ENCODE data around the gene OLIG2. TPM values are rescaled to one million over a fixed set of nuclear protein-coding genes. Genes with fewer than 3 reads are reported as not detected.

OLIG2 gene
- total RNA-seq (2014; rRNA removed; shearing (Covaris generic)) = not detected in 2 replicates

- Histone ChIP-seq H3K9me3 (replicated peaks) (peaks cover 7% of the 10 kb centered on the region), H3K27ac (no peak within 1 kb of the TSS), H3K4me1 (replicated peaks) (no peaks in the 10 kb centered on the region), H3K36me3 (no peaks in the 10 kb centered on the region), H3K4me3 (no peak within 1 kb of the TSS), H3K27me3 (replicated peaks) (peaks cover 99% of the 10 kb centered on the region)
- no peak for DNase-seq (ENCODE audit: low read depth in 1 of 2, low spot score in 2 of 2)
Measured at GRCh38 chr21:33025489-33026442, at the start of gene OLIG2. Gene OLIG2, plus strand, starts transcription at chr21:33025935. Its CDS starts 928 bp downstream, at chr21:33026863.

DNA sequence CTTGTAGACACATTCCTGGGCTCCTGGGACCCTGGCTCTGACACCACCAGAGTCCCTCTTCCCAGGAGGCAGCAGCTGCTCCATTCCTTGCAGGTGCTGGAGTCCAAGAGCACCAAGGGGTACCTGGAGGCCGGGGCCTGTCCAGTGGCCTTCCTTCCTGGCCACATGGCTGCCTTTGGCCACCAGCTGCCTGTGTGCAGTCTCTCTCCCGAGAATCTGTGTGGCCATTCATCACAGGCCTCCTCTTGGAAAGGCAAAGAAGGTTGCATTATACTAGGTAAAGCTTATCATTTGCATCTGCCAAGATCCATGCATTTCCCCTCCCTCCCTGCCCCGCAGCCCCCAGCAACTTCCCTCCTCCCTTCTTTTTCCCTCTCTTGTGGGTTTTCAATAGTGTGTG lies 48.9 kb upstream of the OLIG2 start:
- DNase-seq (ENCODE audit: low read depth in 1 of 2, low spot score in 2 of 2) = no peak
- Histone ChIP-seq H3K4me3 (no peak overlapping the region), H3K27ac (no peak overlapping the region), H3K9me3 (replicated peaks) (no peaks in the 10 kb centered on the region), H3K27me3 (replicated peaks) (peaks cover 38% of the 10 kb centered on the region), H3K4me1 (replicated peaks) (no peaks in the 10 kb centered on the region), H3K36me3 (no peaks in the 10 kb centered on the region)

DNA sequence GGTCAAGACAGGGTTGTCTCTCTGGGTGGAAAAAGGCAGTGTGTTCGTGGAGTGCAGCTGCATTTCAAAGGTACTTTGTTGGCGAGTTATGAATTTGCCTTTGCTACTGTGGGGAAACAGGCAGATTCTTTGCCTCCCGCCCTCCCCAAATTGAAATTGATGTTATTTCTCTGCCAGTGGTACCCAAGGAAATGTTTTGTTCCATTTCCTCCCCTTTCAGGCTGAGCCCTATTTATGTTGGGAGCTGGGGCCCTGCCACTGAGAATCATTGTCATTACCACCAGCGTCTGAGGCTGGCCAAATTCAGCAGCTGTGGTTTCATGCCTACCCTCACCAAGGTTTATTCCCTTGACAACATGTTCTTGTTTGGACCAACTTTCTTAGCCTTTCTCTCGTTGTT lies 48.5 kb upstream of the OLIG2 start:
- no peak overlapping the region for H3K27ac ChIP-seq
- no peaks in the 10 kb centered on the region for H3K36me3 ChIP-seq
- H3K4me3 ChIP-seq = no peak overlapping the region
- no peak for DNase-seq (ENCODE audit: low read depth in 1 of 2, low spot score in 2 of 2)
- H3K9me3 ChIP-seq (replicated peaks) = no peaks in the 10 kb centered on the region
- H3K4me1 ChIP-seq (replicated peaks) = no peaks in the 10 kb centered on the region
- H3K27me3 ChIP-seq (replicated peaks) = peaks cover 41% of the 10 kb centered on the region

DNA sequence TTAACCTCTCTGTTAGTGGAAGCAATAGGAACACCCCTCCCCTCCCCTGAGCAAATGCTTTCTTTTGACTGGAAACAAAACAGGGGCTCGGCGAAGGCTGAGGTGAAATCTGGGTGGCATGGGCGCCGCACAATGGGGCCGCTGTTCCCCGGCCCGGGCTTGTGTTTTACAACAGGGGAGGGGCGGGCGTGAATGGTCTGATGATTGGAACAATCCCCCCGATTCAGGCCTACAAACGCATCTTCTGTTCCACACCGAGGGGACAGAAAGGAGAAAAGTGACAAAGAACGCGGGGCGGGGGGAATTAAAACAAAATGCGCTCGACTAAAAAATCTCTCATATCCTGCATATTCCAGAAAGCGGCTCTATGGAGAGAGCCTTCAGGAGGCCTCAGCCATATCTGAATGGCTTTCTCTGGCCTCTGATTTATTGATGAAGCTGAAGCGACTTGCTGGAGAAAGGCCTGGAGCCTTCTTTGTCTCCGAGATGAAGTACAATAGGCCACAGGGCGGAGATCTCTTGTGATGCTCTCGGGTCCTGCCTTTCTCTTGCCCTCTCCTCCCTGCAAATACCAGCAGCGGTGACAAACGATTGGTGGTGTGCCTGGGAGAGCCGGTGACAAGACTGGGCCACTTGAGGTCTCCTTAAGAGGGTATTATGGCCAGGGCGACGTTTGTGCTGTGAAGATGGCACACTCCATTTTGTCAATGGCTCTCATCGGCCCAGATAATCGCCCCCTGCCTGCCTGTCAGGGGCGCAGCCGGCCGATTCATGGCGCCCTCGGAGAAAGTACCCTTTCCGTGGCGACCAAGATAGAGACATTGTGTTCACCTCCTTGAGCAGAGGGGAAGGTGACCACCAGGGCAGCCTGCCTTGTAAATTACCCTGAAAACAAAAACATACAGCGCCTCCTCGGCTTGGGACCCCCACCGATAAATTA lies 47.1 kb upstream of the OLIG2 start:
- no peak for DNase-seq (ENCODE audit: low read depth in 1 of 2, low spot score in 2 of 2)
- Histone ChIP-seq H3K4me1 (replicated peaks) (no peaks in the 10 kb centered on the region), H3K27ac (no peak overlapping the region), H3K36me3 (no peaks in the 10 kb centered on the region), H3K4me3 (no peak overlapping the region), H3K27me3 (replicated peaks) (peaks cover 33% of the 10 kb centered on the region), H3K9me3 (replicated peaks) (no peaks in the 10 kb centered on the region)

DNA sequence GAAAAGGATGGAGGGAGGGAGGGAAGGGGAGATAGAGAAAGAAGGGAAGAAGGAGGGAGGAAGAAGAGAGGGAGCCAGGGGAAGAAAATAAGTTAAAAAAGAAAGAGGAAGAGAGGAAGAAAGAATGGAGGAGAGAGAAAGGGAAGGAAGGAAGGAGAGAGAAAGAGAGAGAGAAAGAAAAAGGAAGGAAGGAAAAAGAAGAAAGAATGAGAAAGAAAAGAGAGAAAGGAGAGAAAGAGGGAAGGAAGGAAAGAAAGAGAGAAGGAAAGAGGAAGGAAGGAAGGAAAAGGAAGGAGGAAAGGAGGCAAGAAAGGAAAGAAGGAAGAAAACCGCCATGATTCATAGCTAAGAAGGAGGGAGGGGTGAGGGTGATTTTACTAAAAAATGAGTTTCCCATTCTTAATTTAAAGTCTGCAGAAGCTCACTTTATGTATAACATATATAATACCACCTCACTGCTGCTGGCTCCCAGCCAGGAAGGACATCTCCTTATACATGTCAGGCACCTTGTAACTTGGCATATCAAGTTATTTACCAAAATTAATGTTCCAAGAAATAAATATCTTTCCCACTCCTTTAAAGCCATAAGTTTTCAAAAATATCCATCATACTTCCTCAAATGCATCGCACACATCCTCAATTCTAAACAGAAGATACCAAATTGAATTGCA lies 46.0 kb upstream of the OLIG2 start:
- Histone ChIP-seq H3K27ac (no peak overlapping the region), H3K27me3 (replicated peaks) (peaks cover 34% of the 10 kb centered on the region), H3K36me3 (no peaks in the 10 kb centered on the region), H3K9me3 (replicated peaks) (no peaks in the 10 kb centered on the region), H3K4me1 (replicated peaks) (no peaks in the 10 kb centered on the region), H3K4me3 (no peak overlapping the region)
- no peak for DNase-seq (ENCODE audit: low read depth in 1 of 2, low spot score in 2 of 2)

- peaks cover 38% of the 10 kb centered on the region for H3K27me3 ChIP-seq (replicated peaks)
Measured at GRCh38 chr21:32981096-32981495, 44.6 kb upstream of the OLIG2 start.

GRCh38 chr21:32990666-32991065 lies 35.1 kb upstream of the OLIG2 start:
- H3K27ac ChIP-seq = no peak overlapping the region
- no peak for DNase-seq (ENCODE audit: low read depth in 1 of 2, low spot score in 2 of 2)
- peaks cover 4% of the 10 kb centered on the region for H3K27me3 ChIP-seq (replicated peaks)
- H3K36me3 ChIP-seq = no peaks in the 10 kb centered on the region
- H3K4me3 ChIP-seq = no peak overlapping the region
- H3K9me3 ChIP-seq (replicated peaks) = no peaks in the 10 kb centered on the region
- no peaks in the 10 kb centered on the region for H3K4me1 ChIP-seq (replicated peaks)

More at GRCh38 chr21:32981096-32981495, 44.6 kb upstream of the OLIG2 start:
- H3K36me3 ChIP-seq = no peaks in the 10 kb centered on the region
- no peak overlapping the region for H3K4me3 ChIP-seq
- no peak for DNase-seq (ENCODE audit: low read depth in 1 of 2, low spot score in 2 of 2)
- no peak overlapping the region for H3K27ac ChIP-seq
- no peaks in the 10 kb centered on the region for H3K4me1 ChIP-seq (replicated peaks)
- H3K9me3 ChIP-seq (replicated peaks) = no peaks in the 10 kb centered on the region

DNA sequence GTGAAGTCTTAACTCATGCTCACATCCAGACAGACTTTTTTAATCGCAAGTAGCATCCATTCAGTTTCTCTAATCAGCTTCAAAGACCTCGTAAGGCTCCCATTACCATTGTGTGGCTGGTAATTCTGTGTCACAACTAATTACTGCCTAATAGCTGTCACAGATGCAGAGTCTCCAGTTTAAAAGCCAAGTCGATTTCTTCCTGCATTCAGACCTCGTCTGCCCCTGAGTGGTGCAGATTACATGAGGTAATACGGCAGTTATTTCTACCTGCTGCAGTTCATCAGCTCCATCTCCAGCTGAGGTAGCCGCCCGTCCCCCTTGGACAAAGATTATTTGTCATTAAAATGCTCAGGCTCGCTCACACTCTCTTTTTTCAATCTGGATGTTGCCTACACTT lies 34.4 kb upstream of the OLIG2 start:
- DNase-seq (ENCODE audit: low read depth in 1 of 2, low spot score in 2 of 2) = no peak
- no peaks in the 10 kb centered on the region for H3K9me3 ChIP-seq (replicated peaks)
- H3K36me3 ChIP-seq = no peaks in the 10 kb centered on the region
- H3K27ac ChIP-seq = no peak overlapping the region
- peaks cover 6% of the 10 kb centered on the region for H3K27me3 ChIP-seq (replicated peaks)
- H3K4me1 ChIP-seq (replicated peaks) = no peaks in the 10 kb centered on the region
- H3K4me3 ChIP-seq = no peak overlapping the region

- peaks cover 4% of the 10 kb centered on the region for H3K27me3 ChIP-seq (replicated peaks)
- no peaks in the 10 kb centered on the region for H3K9me3 ChIP-seq (replicated peaks)
- H3K4me3 ChIP-seq = no peak overlapping the region
- no peak overlapping the region for H3K27ac ChIP-seq
- no peaks in the 10 kb centered on the region for H3K36me3 ChIP-seq
- H3K4me1 ChIP-seq (replicated peaks) = no peaks in the 10 kb centered on the region
- DNase-seq (ENCODE audit: low read depth in 1 of 2, low spot score in 2 of 2) = no peak
Measured at GRCh38 chr21:32993894-32994293, 31.8 kb upstream of the OLIG2 start.

DNA sequence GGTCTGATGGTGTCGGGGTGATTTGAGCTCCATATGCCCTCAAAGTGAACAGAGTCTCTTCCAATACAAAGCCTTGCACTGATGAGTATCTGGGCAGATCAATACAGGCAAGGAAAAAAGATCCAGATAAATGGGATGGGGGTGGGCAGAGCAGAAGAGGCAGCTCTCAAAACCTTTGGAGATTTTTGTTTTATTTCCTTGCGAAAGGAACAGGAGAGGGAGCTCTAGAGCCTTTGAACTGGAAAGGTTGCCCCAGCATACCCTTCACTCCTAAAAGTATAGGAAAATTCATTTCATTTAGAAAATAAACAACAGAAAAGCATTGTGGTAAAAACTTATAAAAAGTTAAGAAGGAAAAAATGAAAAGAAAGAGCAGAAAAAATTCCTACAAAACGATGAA lies 31.4 kb upstream of the OLIG2 start:
- peak in 1 of 2 experiments; percentile 4 for DNase-seq (ENCODE audit: low read depth in 1 of 2, low spot score in 2 of 2)
- Histone ChIP-seq H3K36me3 (no peaks in the 10 kb centered on the region), H3K27me3 (replicated peaks) (peaks cover 4% of the 10 kb centered on the region), H3K4me1 (replicated peaks) (no peaks in the 10 kb centered on the region), H3K4me3 (no peak overlapping the region), H3K9me3 (replicated peaks) (no peaks in the 10 kb centered on the region), H3K27ac (no peak overlapping the region)

DNA sequence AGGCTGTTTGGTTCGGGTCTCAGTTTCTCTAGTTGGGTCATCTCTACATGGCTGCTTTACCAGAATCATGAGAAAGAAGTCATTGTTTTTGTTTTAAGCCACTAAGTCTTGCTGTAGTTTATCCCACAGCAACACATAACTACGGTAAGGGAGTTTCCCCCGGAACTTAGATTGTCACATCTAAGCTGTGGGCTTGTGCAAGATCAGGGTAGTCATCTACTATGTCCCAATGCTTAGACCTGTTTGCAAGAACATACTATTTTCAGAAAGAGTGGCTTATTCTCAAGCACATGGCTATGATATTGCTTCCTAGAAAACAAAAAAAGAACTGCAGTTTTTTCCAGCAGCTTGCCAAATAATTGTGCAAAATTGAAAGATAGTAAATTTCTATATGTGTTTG lies 18.0 kb upstream of the OLIG2 start:
- H3K9me3 ChIP-seq (replicated peaks) = no peaks in the 10 kb centered on the region
- DNase-seq (ENCODE audit: low read depth in 1 of 2, low spot score in 2 of 2) = no peak
- H3K4me1 ChIP-seq (replicated peaks) = no peaks in the 10 kb centered on the region
- no peaks in the 10 kb centered on the region for H3K36me3 ChIP-seq
- H3K27me3 ChIP-seq (replicated peaks) = no peaks in the 10 kb centered on the region
- H3K4me3 ChIP-seq = no peak overlapping the region
- H3K27ac ChIP-seq = no peak overlapping the region

DNA sequence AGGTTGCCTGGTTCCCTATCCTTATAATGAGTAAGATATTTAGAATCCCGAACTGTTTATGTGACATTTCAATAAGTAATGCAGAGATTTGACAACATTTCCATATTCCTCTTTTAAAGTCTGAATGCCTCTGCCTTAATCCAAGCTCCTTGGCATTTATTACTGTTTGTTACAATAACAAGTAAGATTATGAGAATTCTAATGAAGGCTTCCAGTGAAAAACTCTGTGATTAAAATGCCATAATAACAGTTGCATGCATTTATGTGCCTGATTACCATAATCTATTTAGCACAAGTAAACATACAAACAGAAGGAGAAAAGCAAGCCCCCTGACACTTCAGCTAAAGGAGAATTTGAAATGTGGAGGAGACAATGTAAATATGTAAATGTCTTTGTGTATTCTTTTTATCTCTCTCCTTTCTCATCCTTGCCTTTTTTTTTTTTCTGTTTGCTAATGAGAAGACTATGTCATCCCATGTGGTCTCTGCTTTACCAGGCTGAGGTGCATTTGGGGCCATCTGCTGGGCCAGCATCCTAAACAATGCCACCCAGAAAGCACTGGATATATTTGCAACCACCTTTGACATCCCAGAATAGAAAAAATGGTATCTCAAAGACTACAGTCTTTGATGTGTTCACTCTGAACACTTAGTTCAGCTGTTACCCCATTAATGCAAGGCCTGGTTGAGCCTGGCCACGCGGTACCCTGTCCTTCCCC lies 17.2 kb upstream of the OLIG2 start:
- no peak for DNase-seq (ENCODE audit: low read depth in 1 of 2, low spot score in 2 of 2)
- H3K4me3 ChIP-seq = no peak overlapping the region
- H3K9me3 ChIP-seq (replicated peaks) = no peaks in the 10 kb centered on the region
- H3K27ac ChIP-seq = no peak overlapping the region
- no peaks in the 10 kb centered on the region for H3K36me3 ChIP-seq
- no peaks in the 10 kb centered on the region for H3K4me1 ChIP-seq (replicated peaks)
- H3K27me3 ChIP-seq (replicated peaks) = no peaks in the 10 kb centered on the region

DNA sequence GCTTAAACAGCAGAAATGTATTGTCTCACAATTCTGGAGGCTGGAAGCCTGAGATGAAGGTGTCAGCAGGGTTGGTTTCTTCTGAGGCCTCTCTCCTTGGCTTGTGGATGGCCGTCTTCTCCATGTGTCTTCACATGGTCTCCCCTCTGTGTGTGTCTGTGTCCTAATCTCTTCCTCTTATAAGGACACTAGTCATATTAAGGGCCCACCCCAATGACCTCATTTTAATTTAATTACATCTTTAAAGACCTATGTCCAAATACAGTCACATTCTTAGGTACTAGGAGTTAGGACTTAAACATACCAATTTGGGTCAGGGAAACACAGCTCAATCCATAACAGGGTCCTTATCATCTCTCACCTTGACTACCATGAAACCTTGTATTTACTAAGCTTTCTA lies 14.8 kb upstream of the OLIG2 start:
- no peaks in the 10 kb centered on the region for H3K4me1 ChIP-seq (replicated peaks)
- no peaks in the 10 kb centered on the region for H3K9me3 ChIP-seq (replicated peaks)
- H3K27me3 ChIP-seq (replicated peaks) = peaks cover 7% of the 10 kb centered on the region; the same call in 1 of the 2 replicates
- no peak overlapping the region for H3K27ac ChIP-seq
- no peak for DNase-seq (ENCODE audit: low read depth in 1 of 2, low spot score in 2 of 2)
- no peak overlapping the region for H3K4me3 ChIP-seq
- no peaks in the 10 kb centered on the region for H3K36me3 ChIP-seq
